ENCODE measurements around the gene AGAP1.
A peak's percentile ranks its signal among the peaks of the same experiment; 100 is the strongest.

The AGAP1 gene

GRCh38 chr2:235508371-235509160, 14.7 kb downstream of the AGAP1 start:
- no peak for DNase-seq (ENCODE audit: low spot score)

GRCh38 chr2:235510318-235510717, 16.5 kb downstream of the AGAP1 start:
- DNase-seq (ENCODE audit: low spot score) = no peak

- no peak for DNase-seq (ENCODE audit: low spot score)
Measured at GRCh38 chr2:235511187-235511661, 17.4 kb downstream of the AGAP1 start.

GRCh38 chr2:235511751-235512698, 18.2 kb downstream of the AGAP1 start:
- DNase-seq (ENCODE audit: low spot score) = no peak

- no peak for DNase-seq (ENCODE audit: low spot score)
Measured at GRCh38 chr2:235512699-235513053, 18.8 kb downstream of the AGAP1 start.

- no peak for DNase-seq (ENCODE audit: low spot score)
Measured at GRCh38 chr2:235513984-235514626, 20.3 kb downstream of the AGAP1 start.

- DNase-seq (ENCODE audit: low spot score) = peak; percentile 56
Measured at GRCh38 chr2:235514627-235515363, 21.0 kb downstream of the AGAP1 start.

GRCh38 chr2:235515364-235515742, 21.5 kb downstream of the AGAP1 start:
- no peak for DNase-seq (ENCODE audit: low spot score)

GRCh38 chr2:235515821-235516220, 22.0 kb downstream of the AGAP1 start:
- no peak for DNase-seq (ENCODE audit: low spot score)

GRCh38 chr2:235516257-235516656, 22.4 kb downstream of the AGAP1 start:
- DNase-seq (ENCODE audit: low spot score) = no peak

- no peak for DNase-seq (ENCODE audit: low spot score)
Measured at GRCh38 chr2:235518322-235519090, 24.7 kb downstream of the AGAP1 start.

- DNase-seq (ENCODE audit: low spot score) = no peak
Measured at GRCh38 chr2:235520787-235521186, 26.9 kb downstream of the AGAP1 start.

- no peak for DNase-seq (ENCODE audit: low spot score)
Measured at GRCh38 chr2:235521844-235522243, 28.0 kb downstream of the AGAP1 start.

- no peak for DNase-seq (ENCODE audit: low spot score)
Measured at GRCh38 chr2:235523021-235523420, 29.2 kb downstream of the AGAP1 start.

GRCh38 chr2:235523486-235524150, 29.8 kb downstream of the AGAP1 start:
- DNase-seq (ENCODE audit: low spot score) = no peak

GRCh38 chr2:235526166-235526565, 32.3 kb downstream of the AGAP1 start:
- no peak for DNase-seq (ENCODE audit: low spot score)

GRCh38 chr2:235527806-235528469, 34.1 kb downstream of the AGAP1 start:
- DNase-seq (ENCODE audit: low spot score) = no peak

- DNase-seq (ENCODE audit: low spot score) = no peak
Measured at GRCh38 chr2:235529621-235530020, 35.8 kb downstream of the AGAP1 start.

- DNase-seq (ENCODE audit: low spot score) = no peak
Measured at GRCh38 chr2:235530735-235531134, 36.9 kb downstream of the AGAP1 start.

- no peak for DNase-seq (ENCODE audit: low spot score)
Measured at GRCh38 chr2:235532307-235532706, 38.5 kb downstream of the AGAP1 start.

Measured in HuH-7.5 (cell line).